HG03135 (cell line): ENCODE data around the gene POLG2.
"Not testable (repeated sequence)": the region's sequence is repeated elsewhere in the genome, so short reads cannot be mapped to it uniquely, and the experiment has no call there.

ENCODE experiments used
- ATAC-seq: cut with Tn5 transposase; IDR thresholded peaks from one replicate; pipeline ENCODE4 v1.9.1; 2021; ENCODE audit warnings: mild to moderate bottlenecking, moderate library complexity; ENCODE audit not compliant: unreplicated experiment

POLG2 gene

DNA sequence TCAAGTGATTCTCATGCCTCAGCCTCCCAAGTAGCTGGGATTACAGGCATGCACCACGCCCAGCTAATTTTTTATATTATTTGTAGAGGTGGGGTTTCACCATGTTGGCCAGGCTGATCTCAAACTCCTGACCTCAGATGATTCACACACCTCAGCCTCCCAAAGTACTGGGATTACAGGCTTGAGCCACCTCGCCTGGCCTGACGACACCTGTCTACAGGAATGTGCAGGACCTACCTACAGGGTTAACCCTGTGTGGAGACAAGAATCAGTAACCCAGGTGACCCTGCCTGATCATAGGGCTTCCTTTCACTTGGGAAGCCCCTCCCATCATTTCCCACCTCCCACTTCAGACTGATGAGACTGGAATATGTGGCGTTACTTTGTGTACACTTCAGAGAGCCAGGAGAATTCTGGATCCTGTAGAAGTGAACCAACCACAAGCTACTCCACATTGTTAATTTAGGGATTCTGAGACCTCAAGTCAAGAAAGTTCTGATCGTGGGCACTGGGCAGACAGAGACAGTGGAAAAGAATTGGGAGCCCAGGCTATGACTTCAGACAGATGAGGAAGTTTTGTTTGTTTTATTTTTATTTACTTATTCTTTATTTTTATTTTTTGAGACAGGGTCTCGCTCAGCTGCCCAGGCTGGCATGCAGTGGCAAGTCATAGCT is 53.6 kb downstream of the POLG2 start:
- ATAC-seq: no peak

- ATAC-seq: no peak
Measured at GRCh38 chr17:64442541-64442971, 54.3 kb downstream of the POLG2 start.

DNA sequence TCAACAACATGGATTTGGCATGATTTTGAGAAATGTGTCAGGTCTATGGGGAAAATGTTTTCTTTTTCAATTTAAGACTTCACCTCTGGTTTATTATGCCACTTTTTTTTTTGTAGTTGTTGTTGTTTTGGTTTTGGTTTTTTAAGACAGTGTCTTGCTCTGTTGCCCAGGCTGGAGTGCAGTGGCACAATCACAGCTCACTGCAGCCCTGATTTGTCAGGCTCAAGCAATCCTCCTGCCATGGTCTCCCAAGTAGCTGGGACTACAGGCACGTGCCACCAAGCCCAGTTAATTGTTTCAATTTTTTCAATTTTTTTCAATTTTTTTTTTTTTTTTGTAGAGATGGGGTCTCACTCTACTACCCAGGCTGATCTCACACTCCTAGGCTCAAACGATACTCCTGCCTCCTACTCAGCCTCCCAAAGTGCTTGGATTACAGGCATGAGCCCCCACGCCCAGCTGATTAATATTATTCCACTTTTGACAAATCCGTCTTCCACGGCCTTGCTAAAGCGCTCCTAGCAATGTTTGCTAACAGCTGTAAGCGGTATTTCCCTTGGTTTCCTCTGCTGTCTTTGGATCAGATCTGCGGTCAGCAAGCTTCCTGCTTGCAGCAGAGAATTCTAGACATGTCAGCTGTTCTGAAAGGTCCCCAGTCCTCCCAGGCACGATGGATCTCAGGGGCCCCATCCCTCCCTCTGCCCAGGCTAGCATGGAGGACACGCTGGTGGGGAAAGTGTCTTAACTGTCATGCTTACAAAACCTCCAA is 54.9 kb downstream of the POLG2 start:
- ATAC-seq: no peak

GRCh38 chr17:64439956-64440355 is 56.9 kb downstream of the POLG2 start:
- ATAC-seq: no peak

GRCh38 chr17:64439521-64439920 is 57.3 kb downstream of the POLG2 start:
- not testable (repeated sequence) for ATAC-seq

GRCh38 chr17:64437944-64438525 is 58.8 kb downstream of the POLG2 start:
- no peak for ATAC-seq

- no peak for ATAC-seq
Measured at GRCh38 chr17:64431534-64431933, 65.3 kb downstream of the POLG2 start.

- ATAC-seq: not testable (repeated sequence)
Measured at GRCh38 chr17:64430036-64430435, 66.8 kb downstream of the POLG2 start.

DNA sequence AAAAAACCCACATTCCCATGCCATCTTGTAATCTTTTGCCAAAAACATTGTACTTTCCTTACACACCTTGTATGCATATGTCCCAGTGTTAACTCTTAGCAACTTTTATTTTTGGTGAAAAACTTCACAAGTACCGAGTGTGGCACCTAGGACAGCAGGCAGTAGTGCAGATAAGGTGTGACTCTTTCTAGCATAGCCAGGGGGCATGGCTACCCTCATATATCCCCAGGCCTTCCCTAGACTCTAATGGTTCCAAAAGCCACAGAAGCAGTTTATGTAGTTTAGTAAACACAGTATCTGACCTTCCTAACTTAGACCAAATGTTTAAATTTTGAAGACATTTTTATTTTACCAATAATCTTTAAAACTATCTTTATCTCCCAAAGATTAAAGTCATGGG is 68.4 kb downstream of the POLG2 start:
- no peak for ATAC-seq
